GM23248 (cell line): ENCODE results near the gene CCM2L.

Experiments used
- EZH2 ChIP-seq: fragments of 200-600 bp; sonication (generic); IDR thresholded peaks from 2 replicates; pipeline ENCODE4 v1.6.1; 2018; ENCODE audit warnings: antibody characterized with exemption, mild to moderate bottlenecking; ENCODE audit not compliant: insufficient read depth, poor library complexity, severe bottlenecking
- EZH2phosphoT487 ChIP-seq: fragments of 200-600 bp; sonication (generic); IDR thresholded peaks from 2 replicates; pipeline ENCODE4 v1.6.1; 2018; ENCODE audit warnings: antibody characterized with exemption, moderate library complexity, mild to moderate bottlenecking, low read depth; ENCODE audit not compliant: insufficient read depth

GRCh38 chr20:31988430-31989015, 21.7 kb upstream of the CCM2L start:
- no peak for TF ChIP-seq EZH2
- no peak for TF ChIP-seq EZH2phosphoT487
